ENCODE results near the gene C16orf87.

DNA sequence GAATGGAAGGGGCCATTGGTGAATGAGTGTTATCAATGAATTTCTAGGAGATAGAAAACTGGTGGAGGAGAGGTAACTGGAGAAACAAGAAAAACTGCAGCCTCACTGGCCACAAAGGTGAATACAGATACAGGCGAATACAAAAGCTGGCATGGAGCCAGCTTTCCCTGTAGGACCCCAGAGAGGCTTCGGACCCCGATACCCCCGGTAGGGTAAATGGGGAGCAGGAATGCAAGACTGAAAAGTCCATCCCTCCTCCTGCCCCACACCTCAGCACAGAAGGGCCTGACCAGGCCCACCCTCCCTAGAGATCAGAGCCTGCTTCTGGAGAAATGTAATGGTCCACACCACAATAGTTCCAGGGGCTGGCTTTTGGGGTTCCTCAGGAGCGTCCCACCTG, 78.0 kb downstream of the C16orf87 start:
- no peak for TF ChIP-seq ZNF274 (IDR thresholded peaks at IDR 0.05; ENCODE audit: low read depth, low read length)
- TF ChIP-seq YY1 (IDR thresholded peaks at IDR 0.05; ENCODE audit: insufficient read depth, insufficient read length), result no peak
- no peak for TF ChIP-seq SUZ12 (IDR thresholded peaks at IDR 0.05; ENCODE audit: extremely low read depth, insufficient read depth, insufficient read length)
